Measurements from ENCODE around the gene GOLGA2. TPM values are rescaled to one million over a fixed set of nuclear protein-coding genes. Genes with fewer than 3 reads are reported as not detected.

Gene GOLGA2
- total RNA-seq, 1 experiment from 2014 or later = 84.3 TPM

GRCh38 chr9:128208946-128209669 is 66.7 kb downstream of the GOLGA2 start:
- Histone ChIP-seq H3K4me3 (no peak overlapping the region), H3K27me3 (peaks cover 18% of the 10 kb centered on the region; the same call in 1 of the 2 replicates), H3K4me1 (peaks cover 3% of the 10 kb centered on the region; the same call in 1 of the 2 replicates), H3K27ac (no peak overlapping the region), H3K36me3 (no peaks in the 10 kb centered on the region), H3K9me3 (replicated peaks) (no peaks in the 10 kb centered on the region)
- DNase-seq = no peak

DNA sequence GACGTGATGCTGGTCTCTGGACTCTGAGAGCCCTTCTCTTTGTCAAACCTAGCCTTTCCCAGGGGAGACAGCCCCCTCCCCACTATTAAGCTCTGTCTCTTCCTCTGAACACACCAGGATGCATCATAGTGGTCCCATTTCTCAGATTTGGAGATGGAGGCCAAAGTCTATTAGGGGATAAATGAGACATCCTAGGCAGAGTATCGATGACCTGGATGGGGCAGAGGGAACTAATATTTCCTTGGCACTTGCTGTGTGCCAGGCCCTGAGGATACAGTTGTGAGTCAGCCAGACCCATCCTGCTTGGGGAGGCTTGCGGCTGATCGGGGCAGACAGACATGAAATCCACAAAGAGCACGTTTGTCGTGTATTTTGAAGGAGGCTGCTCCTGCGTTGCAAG is 67.4 kb downstream of the GOLGA2 start:
- Histone ChIP-seq H3K4me1 (peaks cover 3% of the 10 kb centered on the region; the same call in 1 of the 2 replicates), H3K9me3 (replicated peaks) (no peaks in the 10 kb centered on the region), H3K4me3 (no peak overlapping the region), H3K27me3 (peaks cover 21% of the 10 kb centered on the region; the same call in 1 of the 2 replicates), H3K27ac (no peak overlapping the region), H3K36me3 (no peaks in the 10 kb centered on the region)
- no peak for DNase-seq

DNA sequence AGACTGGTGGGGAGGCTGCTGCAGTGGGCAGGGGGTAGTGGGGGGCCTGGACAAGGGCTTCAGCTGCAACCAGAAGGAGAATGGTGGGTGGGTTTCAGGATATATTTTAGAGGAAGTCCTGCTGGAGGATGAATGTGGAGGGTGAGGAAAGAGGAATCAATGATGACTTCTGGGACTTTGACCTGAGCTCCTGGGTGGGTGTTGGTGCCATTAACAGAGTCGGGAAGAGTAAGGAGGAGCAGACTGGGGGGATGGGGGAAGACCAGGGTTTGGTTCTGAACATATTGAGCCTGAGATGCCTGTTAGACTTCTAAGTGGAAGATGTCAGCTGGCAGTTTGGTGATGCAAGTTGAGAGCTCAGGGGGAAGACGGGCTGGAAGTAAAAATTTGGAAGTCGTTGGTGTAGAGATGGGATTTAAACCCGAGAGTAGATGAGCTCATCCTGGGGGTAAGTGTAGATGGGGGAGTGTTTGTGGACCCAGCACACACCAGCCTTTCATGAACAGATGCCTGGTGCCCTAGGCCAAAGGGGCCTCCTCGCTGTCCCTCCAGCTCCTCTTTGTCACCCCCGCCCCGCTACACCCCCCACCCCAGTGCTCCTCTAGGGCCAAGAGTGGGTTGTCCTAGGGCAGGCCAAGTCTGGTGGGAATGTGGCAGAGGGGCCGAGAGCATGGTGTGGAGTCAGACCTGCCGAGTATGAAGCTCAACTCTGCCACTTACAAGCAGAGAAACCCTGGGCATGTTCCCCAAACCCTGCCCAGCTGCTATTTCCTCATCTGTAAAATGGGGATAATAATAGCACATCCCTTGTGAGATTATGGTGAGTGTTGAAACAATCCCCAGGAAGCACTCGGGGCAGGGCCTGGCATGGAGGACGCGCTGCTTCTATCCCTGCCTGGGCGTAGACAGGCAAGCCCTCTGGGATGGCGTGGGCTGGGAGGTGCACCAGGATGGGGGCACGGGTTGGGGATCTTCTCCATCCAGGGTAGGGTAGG is 68.6 kb downstream of the GOLGA2 start:
- DNase-seq = no peak
- peaks cover 3% of the 10 kb centered on the region; the same call in 1 of the 2 replicates for H3K4me1 ChIP-seq

GRCh38 chr9:128206484-128206883 is 69.3 kb downstream of the GOLGA2 start:
- Histone ChIP-seq H3K27me3 (peaks cover 15% of the 10 kb centered on the region; the same call in 1 of the 2 replicates), H3K27ac (no peak overlapping the region), H3K36me3 (no peaks in the 10 kb centered on the region), H3K9me3 (replicated peaks) (no peaks in the 10 kb centered on the region), H3K4me1 (peaks cover 3% of the 10 kb centered on the region; the same call in 1 of the 2 replicates), H3K4me3 (no peak overlapping the region)
- DNase-seq = no peak

More for the DNA sequence above, 68.6 kb downstream of the GOLGA2 start:
- Histone ChIP-seq H3K9me3 (replicated peaks) (no peaks in the 10 kb centered on the region), H3K27ac (no peak overlapping the region), H3K36me3 (no peaks in the 10 kb centered on the region), H3K4me3 (no peak overlapping the region), H3K27me3 (peaks cover 18% of the 10 kb centered on the region; the same call in 1 of the 2 replicates)

Other genes with a start within 250 kb of the GOLGA2 start
- 8.5 and 9.0 TPM in 2 replicates for gene NAIF1, start 208.7 kb downstream of the GOLGA2 start, total RNA-seq (2014; rRNA removed; shearing (Covaris generic))
- gene SLC25A25, start 207.8 kb downstream of the GOLGA2 start, total RNA-seq (2014; rRNA removed; shearing (Covaris generic)) = 24.1 and 29.3 TPM in 2 replicates
- gene PTGES2, start 148.3 kb downstream of the GOLGA2 start, total RNA-seq (2014; rRNA removed; shearing (Covaris generic)) = 53.8 and 56.7 TPM in 2 replicates
- gene LCN2, start 126.6 kb downstream of the GOLGA2 start, total RNA-seq (2014; rRNA removed; shearing (Covaris generic)) = not detected in 2 replicates
- gene BBLN, start 115.7 kb downstream of the GOLGA2 start, total RNA-seq (2014; rRNA removed; shearing (Covaris generic)) = 33.6 and 42.7 TPM in 2 replicates
- gene CIZ1, start 84.4 kb downstream of the GOLGA2 start, total RNA-seq (2014; rRNA removed; shearing (Covaris generic)) = 72.6 and 85.2 TPM in 2 replicates
- gene DNM1, start 72.6 kb downstream of the GOLGA2 start, total RNA-seq (2014; rRNA removed; shearing (Covaris generic)) = 1.7 and 3.8 TPM in 2 replicates
- 32.1 and 33.3 TPM in 2 replicates for gene SWI5, start 269 bp upstream of the GOLGA2 start, total RNA-seq (2014; rRNA removed; shearing (Covaris generic))
- gene TRUB2, start 46.4 kb upstream of the GOLGA2 start, total RNA-seq (2014; rRNA removed; shearing (Covaris generic)) = 30.2 and 36.9 TPM in 2 replicates
- 38.7 and 40.3 TPM in 2 replicates for gene COQ4, start 46.8 kb upstream of the GOLGA2 start, total RNA-seq (2014; rRNA removed; shearing (Covaris generic))
- gene SLC27A4, start 64.5 kb upstream of the GOLGA2 start, total RNA-seq (2014; rRNA removed; shearing (Covaris generic)) = 27.7 and 28.0 TPM in 2 replicates
- 74.2 and 77.5 TPM in 2 replicates for gene URM1, start 95.4 kb upstream of the GOLGA2 start, total RNA-seq (2014; rRNA removed; shearing (Covaris generic))
- 27.7 and 28.0 TPM in 2 replicates for gene CERCAM, start 144.8 kb upstream of the GOLGA2 start, total RNA-seq (2014; rRNA removed; shearing (Covaris generic))
- 63.8 and 64.9 TPM in 2 replicates for gene ODF2, start 180.0 kb upstream of the GOLGA2 start, total RNA-seq (2014; rRNA removed; shearing (Covaris generic))
- 34.1 and 38.1 TPM in 2 replicates for gene GLE1, start 228.7 kb upstream of the GOLGA2 start, total RNA-seq (2014; rRNA removed; shearing (Covaris generic))